HG03025 (cell line): ENCODE data around the gene PKD1.
"Not testable (repeated sequence)": the region's sequence is repeated elsewhere in the genome, so short reads cannot be mapped to it uniquely, and the experiment has no call there.

ENCODE experiments used
- ATAC-seq: cut with Tn5 transposase; IDR thresholded peaks from one replicate; pipeline ENCODE4 v1.9.1; 2021; ENCODE audit warnings: mild to moderate bottlenecking, moderate library complexity; ENCODE audit not compliant: unreplicated experiment, low FRiP score

PKD1 gene

DNA sequence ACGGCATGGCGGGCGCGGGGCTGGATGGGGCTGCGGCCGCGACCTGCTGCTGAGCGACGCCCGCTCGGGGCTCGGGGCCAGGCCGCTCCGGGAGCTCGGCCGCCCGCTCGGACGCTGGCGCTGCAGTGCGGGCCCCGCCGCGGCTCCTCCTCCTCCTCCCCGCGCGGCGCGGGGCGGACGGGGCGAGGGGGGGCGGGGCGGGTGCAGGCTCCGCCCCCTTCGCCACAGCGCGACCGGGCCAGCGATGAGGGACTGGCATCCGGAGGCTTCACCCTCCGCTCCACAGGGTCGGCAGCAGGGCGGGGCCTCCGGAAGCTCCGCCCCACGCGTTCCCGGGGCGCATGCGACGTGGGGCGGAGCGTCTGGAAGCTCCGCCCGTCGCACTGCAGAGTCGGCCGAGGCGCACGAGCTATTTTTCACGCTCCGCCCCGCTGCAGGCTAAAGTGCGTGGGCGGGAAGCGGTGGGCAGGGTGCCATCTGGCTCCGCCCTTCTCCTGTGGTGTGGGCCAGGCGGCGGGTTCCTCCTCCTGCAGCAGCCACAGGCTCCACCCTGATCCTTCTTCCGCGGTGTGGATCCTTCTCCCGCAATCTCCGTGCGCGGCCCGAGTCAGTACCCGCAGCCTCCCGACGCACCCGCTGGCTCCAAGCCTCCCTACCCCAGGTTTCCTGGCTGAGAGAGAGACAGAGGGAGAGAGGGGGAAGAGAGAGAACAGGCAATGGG is at the start of gene PKD1:
TSS of gene PKD1 (minus strand) at position 129 of the 721 bp plus-strand sequence. CDS start 209 bp downstream, outside the sequence.
- not testable (repeated sequence) for ATAC-seq

DNA sequence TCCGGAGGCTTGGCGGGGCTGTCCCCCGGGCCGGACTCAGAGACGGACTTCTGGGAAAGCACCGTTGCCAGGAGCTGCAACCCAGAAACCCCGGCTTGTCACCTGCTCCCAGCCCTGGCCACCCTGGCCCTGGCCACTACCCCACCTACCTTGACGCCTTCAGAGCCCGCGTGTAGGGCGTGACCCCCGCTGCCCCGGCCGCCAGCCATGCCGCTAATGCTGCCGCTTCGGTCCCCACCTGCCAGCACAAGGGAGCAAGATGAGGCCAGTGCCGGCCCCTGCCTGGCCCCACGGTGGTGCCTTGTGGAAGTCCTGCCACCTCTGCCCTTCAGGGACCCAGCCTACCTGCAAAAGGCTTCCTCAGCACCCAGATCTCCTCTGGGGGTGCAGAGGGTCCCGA is 49.3 kb upstream of the PKD1 start:
- ATAC-seq = no peak

DNA sequence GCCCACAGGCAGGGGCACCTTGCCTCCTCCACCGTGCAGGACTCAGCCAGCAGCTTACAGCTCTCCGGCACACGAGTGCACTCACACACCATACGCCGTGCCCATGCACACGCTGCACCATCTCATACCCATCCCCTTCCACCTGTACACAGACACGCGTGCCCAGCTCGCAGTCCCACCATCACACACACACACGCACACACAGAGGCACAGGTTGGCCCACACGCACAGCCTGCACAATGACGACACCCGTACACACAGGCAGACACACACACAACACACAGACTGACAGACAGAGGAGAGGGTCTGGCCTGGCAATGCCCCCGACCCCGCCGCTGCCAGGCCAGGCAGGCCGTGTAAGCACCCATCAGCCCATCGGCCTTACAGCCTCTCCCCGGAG is 48.6 kb upstream of the PKD1 start:
- ATAC-seq = no peak

DNA sequence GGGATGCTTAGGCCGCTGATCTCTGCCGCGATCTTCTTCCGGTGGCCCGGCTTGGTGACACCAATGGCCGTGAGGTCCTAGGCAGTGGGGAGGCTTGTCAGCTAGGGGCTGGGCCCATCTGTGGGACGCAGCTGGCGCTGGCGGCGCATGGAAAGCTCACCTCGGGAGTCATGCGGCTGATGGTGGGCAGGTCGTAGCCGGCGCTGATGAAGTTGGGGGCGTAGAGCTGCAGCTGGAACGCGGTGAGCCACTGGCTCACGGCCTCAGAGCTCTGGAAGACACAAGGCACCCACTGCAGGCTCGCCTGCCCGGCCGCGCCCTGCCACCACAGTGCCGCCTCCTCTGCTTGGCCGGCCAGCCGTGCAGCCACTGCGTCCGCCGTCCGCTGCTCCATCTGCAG is 48.0 kb upstream of the PKD1 start:
- no peak for ATAC-seq

DNA sequence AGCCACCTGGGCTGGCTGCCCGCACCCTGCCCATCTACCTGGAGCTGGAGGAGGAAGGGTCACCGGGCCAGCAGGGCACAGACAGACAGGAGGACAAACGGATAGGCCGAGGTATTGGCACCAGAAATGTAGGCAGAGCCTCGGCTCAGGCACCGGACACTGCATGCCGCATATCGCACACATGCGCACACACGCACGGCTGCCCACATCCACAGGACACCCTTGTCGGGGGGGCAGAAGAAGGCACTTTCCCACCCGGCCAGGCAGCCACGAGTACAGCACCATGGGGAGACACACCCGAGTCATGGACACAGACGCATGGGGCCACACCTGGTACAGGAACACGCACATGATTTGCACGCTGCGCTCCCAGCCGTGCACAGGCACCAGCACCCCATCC is 46.3 kb upstream of the PKD1 start:
- ATAC-seq = no peak

DNA sequence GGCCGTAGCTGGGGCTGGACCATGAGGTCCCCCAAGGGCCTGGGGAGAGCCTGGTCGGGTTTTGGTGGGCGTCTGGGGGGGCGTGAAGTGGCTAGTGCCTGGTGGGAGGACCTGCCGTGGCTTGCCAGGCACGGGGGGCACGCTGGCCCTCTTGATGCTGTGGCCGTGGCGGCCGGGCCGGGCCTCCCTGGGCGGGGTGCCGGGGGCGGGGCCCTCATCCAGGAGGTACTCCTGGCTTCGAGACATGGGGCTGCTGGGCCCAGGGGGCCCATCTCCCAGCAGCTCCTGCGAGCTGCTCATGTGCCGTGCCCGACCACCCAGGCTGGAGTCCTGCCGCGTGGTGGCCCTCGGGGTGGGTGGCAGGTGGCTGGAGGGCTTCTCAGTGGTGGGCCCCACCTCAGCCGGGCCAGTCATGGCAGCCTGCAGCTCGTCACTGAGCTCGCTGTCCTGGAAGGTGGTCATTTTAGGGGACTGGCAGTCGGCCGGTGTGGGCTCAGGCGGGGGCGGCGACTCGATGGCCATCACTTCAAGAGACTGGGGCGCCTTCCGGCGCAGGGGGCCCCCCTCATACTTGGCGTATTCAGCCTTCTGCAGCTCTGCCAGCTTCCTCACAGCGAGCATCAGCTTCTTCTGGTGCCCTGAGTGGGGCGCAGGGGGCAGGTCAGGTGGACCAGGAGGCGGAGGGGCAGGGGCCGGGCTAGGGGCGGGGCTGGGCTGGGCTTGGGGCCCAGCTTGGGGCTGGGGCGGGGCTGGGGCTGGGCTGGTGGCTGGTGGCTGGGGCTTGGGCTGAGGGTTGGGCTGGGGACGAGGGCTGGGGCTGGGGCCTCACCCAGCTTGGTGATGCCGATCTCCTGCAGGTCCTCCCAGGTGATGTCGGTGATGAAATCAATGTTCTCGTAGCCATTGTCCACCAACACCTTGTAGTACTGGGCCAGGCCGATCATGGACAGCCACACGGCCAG is 45.5 kb upstream of the PKD1 start:
- no peak for ATAC-seq

DNA sequence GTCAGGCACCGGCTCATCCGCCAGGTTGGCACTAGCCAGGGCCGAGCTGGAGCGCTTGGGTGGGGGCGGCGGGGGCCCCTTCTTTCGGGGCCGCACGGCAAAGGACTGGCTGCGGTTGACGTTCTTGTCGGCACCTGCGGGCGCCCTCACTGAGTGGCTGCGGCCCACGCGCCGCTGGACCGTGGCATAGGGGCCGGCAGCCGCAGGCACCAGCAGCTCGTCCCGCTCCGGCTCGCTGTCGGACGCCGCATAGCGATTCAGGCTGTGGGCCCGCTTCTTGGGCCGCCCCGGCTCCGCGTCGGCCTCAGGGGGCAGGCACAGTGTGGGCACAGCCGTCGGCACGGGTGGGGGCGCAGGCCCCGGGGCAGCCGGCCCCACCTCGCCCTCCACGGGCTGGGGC is 44.8 kb upstream of the PKD1 start:
- ATAC-seq = no peak

DNA sequence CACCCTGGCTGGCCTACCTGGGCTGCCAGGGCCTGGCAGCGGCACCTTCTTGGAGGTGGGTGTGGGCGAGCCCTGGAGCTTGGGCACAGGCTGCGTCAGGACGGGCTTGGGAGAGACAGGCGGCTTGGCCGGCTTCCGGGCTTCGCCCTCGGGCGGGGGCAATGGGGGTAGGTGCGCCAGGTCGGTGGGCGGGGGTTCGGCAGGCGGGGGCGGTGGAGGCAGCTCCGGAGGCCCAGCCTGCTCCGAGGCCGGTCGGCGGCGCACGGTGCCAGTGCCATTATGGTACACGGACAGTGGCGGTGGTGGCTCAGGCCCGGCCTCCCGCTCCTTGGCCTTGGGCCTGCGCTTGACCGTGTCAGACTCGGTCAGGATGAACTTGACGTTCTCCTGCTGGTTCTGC is 43.9 kb upstream of the PKD1 start:
- ATAC-seq = no peak

DNA sequence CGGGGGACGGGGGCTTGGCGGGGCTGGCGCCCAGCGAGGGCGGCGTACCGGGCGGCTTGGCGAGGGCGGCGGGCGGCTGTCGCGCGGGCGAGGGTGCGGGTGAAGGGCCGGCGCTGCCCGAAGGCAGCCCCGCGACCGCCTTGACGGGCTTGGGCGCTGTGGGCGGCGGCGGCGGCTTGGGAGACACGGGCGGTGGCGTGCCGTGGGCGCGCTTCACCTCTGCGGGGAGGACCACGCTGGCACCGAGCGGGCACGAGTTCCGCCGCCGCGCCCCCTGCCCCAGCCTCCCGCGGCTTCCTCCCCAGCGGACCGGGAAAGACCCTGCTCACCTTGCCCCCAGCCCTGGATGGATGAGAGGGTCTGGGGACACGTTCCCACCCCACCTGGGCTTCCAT is 43.4 kb upstream of the PKD1 start:
- ATAC-seq = no peak

DNA sequence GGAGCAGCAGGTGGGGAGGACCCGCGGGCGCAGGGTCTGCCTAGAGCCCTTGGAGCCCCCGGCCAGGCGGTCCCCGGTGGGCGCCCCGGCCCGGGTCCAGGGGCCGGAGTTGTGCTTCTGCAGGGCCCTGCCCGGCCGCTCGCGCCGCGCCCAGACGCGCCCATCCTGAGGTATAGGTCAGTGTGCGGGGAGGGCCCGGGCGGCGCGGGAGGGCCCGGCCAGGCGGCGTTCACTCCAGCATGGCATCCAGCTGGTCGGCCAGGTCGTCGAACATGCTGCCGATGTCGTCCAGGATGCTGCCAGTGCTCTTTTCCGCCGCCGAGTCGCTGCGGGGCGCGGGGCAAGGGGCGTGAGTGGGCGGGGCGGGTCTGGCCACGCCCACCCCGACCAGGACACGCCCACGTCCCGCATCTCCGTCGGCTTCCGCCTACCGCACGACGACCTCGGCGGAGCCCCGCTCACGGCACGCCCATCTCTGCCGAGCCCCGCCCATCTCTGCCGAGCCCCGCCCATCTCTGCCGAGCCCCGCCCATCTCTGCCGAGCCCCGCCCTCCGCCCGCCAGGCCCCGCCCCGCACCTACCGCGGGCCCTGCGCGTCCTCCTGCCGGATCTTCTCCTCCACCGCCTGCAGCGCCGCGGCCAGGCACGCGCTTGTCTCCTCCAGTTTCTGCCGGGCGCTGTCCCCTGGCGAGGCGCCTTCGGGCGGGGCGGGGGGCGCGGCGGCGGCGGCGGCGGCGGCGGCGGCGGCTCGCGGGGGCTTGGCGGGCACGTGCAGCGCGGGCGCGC is 42.8 kb upstream of the PKD1 start:
- no peak for ATAC-seq

DNA sequence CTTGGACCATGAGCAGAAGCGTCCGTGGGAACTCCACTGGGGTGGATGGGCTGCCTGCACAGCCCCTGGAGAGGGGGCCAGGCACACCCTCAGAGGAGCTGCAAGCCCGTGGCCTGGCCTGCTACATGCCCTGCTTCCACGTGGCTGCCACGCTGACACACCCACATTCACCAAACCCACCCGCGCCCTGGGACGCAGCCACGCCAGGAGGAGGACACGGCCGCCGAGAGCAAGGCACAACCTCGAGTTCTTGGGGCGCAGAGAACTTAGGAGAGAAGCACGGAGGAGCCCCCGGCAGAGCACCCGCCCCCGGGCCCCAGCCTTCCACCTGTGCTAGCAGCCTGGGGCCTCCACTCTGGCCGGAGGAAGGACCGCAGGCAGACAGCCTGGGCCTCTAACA is 41.9 kb upstream of the PKD1 start:
- no peak for ATAC-seq

DNA sequence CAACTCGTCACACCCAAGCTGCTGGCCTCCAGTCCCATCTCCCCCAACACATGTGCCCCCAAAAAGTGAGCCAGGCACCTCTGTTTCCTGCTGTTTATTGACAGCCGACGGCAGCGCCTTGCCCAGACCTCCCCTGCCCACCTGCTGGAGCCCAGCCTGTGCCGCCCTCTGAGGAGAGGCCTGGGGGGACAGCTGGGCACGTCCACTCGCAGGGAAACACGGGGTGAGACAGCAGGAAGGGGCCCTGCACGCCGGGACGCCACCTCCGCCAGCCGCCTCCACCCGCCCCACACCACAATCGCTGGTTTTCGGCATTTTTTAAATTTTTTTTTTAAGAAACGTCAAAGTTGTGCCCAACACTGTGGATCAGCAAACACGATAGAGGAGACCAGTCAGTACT is 41.4 kb upstream of the PKD1 start:
- ATAC-seq = no peak

DNA sequence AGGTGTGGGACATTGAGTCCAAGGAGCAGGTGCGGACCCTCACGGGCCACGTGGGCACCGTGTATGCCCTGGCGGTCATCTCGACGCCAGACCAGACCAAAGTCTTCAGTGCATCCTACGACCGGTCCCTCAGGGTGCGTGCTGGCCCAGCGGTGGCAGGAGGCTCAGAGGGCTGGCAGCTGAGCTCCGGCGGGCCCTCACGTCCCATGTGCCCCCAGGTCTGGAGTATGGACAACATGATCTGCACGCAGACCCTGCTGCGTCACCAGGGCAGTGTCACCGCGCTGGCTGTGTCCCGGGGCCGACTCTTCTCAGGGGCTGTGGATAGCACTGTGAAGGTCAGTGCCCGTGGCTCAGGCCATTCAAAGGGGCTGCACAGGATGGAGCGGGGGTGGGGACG is 40.3 kb upstream of the PKD1 start:
- ATAC-seq = no peak

DNA sequence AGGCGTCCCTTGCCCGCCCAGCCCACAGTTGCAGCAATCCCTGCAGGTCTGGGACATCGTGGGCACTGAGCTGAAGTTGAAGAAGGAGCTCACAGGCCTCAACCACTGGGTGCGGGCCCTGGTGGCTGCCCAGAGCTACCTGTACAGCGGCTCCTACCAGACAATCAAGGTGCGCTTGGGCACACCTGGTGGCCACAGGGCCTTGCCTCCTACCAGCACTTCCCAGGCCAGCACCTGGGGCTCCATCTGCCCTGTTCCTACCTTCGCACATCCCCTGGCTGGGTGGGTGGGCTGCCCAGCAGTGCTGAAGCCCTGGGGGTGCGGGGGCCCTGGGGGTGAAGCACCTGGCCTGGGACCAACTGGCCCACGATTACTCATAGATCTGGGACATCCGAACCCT is 39.8 kb upstream of the PKD1 start:
- ATAC-seq = no peak

DNA sequence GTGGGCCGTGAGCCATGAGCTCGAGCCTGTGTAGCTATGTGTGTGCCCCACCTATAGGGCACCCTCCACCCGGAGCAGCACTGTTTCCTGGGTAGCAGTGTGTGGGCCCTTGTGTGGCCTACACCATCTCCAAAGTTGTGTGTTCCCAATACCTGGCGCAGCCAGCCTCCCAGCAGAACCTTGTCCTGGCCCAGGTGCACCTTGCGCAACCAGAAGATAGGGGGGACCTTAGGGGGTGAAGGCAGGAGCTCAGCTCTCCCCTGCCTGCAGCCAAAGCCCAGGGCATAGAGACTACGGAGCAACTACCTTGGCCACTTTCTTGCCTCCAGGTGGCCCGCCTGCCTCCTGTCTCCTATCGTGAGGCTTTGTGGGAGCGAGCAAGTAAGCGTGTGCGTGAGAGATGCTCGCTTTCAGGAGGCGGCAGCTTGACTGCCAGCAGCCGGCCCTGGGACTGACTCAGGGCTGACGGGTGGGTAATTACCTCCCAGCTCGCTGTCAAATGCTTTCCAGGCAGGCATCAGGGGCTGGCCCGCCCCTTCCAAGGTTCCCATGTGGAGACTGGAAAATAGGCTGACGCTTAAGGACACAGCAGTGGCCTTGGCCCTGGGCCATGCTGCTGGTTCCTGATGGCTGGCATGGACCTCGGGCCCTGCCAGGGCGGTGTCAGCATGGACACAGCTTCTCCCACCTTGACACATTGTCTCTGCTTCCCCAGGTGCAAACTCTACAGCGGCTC is 38.9 kb upstream of the PKD1 start:
- no peak for ATAC-seq

DNA sequence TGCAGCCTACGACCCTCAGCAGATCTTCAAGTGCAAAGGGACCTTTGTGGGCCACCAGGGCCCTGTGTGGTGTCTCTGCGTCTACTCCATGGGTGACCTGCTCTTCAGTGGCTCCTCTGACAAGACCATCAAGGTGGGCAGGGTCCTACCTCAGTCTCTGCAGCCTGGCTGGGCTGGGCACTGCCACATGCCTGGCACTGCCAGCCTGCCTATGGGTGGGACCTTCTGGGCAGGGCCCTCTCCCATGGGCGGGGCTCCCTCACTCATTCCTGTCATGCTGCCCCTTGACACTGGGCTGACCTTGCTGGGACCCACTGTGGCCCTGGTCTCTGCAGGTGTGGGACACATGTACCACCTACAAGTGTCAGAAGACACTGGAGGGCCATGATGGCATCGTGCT is 38.2 kb upstream of the PKD1 start:
- no peak for ATAC-seq

DNA sequence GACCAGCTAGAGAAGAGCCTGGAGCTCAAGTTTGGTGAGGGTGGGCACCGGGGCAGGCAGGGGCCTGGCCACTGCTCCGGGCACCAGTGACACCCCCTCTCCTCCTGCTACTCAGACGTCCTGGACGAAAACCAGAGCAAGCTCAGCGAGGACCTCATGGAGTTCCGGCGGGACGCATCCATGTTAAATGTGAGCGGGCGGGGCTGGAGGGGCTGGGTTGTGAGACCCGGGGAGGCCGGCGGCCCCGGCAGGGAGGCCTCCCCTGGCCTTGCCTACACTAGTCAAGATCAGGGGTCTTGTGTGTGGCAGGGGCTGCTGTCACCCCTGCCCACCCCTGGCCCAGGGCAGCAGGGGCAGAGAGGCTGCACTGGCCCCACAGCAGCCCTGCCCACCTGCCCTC is 37.7 kb upstream of the PKD1 start:
- no peak for ATAC-seq

DNA sequence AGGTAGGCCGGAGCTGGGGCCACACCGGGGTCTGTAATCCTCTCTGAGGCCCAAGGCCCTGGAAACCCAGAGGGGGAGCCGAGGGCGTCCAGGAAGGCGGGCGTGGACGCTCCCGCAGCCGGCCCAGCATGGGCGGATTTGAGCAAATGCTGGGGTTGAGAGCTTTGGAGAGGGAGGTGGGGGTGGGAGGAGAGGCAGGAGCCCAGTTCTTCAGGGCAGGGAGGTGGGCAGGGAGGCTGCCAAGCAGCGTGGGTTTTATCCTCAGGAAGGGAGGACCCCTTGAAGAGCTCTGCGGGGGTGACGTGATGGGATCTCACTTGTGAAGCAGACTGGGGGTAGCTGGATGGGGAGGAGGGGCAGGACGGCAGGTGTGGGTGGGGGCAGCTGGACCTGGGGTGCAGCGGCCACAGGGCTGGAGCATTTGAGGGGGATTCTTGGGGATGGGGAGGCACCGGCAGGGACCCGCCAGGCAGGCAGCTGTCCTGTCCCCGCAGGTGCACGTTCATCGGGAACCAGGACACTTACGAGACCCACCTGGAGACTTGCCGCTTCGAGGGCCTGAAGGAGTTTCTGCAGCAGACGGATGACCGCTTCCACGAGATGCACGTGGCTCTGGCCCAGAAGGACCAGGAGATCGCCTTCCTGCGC is 37.1 kb upstream of the PKD1 start:
- ATAC-seq = no peak

DNA sequence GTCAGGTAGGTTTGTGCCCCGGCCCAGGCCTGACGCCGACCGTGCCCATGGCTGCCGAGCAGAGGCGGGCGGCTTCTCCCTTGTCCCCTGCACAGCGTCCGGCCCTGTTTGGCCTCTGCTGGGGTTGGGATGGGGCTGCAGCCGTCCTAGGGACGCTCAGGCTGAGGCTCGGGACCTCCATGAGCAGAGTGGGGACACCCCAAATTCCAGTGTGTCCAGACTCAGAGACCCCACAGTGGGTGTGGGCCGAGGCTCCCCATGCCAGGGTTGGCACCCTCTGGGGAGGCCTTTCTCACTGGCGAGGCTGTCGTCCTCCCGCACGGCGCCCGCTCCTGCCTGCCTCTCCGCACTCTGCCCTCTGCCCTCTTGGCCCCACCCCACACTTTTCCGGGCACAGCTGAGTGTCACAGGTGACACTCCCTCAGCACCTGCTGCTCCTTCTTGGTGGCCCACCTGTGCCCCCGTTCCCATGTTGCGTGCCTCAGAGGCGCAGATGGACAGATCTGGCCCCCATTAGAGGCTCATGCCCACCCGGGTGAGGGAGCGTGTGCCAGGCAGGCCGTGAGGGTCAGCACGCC is 36.0 kb upstream of the PKD1 start:
- ATAC-seq = no peak
